HG03175 (cell line): ENCODE data around the gene RECQL5.

Experiments used
- ATAC-seq: cut with Tn5 transposase; IDR thresholded peaks from one replicate; pipeline ENCODE4 v1.9.1; 2021; ENCODE audit warnings: mild to moderate bottlenecking, moderate library complexity; ENCODE audit not compliant: unreplicated experiment

The RECQL5 gene

GRCh38 chr17:75634754-75635609 lies 32.0 kb downstream of the RECQL5 start:
- ATAC-seq = no peak

DNA sequence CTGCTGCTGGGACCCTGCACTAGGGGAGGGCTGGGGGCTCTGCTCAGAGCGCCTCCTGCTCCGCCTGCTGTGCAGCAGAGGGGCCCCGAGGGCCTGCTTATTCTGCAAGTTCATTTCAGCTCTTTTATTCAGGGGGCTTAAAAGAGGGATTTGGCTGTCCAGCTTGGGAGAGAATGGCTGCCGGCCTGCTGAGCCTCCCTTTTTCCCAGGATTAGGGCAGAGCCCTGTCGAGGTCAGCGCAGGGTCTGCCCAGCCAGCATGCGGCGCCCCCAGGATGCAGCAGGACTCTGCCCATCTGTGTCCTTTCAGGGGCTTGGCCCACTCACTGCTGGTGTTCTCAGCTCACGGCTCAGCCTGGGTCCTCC lies 32.6 kb downstream of the RECQL5 start:
- no peak for ATAC-seq

DNA sequence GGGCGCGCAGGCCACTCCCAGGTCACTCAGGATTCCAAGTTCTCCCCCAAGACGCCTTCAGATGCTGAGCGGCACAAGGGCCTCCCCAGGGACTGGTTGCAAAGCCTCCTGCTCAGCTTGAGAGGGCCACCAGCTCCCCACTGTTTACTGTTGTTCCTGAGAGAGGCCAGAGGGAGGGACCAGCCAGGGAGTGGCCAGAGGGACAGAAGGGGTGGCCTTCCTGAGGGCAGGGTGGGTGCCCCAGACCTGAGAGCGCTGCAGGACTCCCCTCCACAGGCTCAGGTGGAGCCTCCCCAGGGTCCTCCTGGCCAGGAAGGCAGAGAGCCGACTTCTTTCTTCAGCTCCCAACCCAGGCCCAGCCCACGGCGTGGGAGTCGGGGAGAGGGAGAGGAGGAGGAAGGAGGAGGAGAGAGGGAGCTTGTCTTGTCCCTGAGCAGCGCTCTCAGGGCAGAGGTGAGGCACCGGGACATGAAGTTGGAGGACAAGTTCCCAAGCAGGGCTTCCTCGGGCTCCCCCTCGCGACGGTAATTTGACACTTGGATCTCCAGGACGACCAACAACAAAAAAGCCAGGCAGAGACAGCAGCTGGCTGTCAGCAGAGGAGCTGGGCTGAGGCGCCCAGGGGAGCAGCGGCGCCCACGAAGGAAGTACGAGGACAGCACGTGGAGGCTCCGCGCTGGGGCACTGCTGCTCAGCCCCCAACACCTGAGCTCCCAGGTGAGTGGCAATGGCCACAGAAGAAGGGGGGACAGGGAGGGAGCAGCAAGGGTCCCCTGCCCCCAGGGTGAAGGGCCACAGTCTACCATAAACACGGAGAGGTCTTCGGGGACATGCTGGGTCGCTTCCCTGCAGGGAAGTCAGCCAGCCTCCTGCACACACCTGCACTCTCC lies 33.2 kb downstream of the RECQL5 start:
- ATAC-seq = no peak

DNA sequence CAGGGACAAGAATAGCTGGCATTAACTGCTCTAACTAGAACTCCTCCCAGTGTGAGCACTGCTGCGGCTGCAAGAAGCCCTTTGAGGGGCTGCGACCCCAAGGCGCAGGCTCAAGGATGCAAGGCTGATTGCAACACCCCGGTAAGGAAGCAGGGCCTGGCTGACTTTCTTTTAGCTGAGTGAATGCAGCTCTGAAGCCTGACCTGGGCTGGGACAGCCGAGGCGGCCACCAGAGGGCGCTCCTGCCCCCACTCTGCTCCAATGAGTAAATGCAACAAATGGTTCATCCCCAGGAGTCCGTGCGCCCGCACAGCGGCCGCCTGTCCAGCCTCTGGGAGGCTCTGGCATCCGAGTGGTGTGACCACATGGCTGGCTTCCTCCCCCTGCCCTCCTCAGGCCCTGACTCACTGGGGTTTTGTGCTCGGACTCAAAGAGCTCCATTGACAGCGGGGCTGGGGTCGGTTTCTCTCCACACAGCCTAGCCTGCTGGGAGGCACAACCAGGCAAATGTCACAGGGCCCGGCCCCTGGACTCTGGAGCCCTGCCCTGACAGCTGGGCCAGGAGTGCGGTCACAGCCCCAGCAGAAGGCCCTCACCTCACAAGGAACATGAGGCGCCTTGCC lies 34.0 kb downstream of the RECQL5 start, which contains the start of gene SMIM5:
Gene SMIM5, plus strand, starts transcription at position 572 of the 623 bp plus-strand sequence. CDS start 6,768 bp downstream, outside the sequence.
- no peak for ATAC-seq

DNA sequence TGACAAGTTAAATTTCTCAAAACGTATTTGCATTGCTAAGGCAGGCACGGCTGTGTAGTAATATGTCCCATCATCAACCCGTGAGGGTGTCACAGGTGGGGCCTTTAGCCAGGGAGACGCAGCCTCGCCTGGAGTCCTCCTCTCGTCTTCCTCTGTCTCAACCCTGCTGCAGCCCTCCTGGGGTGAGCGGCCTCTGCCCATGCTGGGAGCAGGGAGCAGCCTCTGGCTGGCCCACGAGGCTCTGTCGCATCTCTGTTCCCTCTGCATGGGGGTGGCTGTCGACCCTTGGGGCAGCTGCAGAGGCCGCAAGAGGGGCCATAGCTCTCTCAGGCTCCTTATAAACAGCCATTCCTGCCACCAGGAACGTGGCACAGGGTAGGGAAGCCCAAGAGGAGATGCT lies 34.5 kb downstream of the RECQL5 start:
- no peak for ATAC-seq

DNA sequence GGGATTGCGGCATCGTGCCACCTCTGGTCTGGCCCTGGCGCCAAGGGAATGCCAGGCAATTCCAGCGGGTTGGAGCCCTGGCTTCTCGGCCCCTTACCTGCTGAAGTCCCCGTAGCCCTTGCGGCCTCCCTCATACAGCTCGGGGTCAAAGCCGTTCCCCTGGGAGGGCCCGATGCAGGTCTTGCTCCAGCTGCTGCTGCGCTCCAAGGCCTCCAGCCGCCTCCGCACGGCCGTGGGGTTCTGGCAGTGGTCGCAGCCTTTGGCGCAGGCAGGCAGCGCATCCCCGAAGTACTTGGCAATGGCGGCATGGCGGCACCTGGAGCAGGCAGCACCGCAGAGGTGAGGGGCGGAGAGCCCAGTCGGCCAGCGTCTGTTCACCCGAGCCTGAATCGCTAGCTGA lies 35.6 kb downstream of the RECQL5 start:
- ATAC-seq = no peak

- ATAC-seq = no peak
These were observed 36.7 kb downstream of the RECQL5 start for GRCh38 chr17:75630071-75630917.

GRCh38 chr17:75629157-75629556 lies 37.8 kb downstream of the RECQL5 start:
- ATAC-seq = no peak

GRCh38 chr17:75628425-75628824 lies 38.5 kb downstream of the RECQL5 start:
- no peak for ATAC-seq

DNA sequence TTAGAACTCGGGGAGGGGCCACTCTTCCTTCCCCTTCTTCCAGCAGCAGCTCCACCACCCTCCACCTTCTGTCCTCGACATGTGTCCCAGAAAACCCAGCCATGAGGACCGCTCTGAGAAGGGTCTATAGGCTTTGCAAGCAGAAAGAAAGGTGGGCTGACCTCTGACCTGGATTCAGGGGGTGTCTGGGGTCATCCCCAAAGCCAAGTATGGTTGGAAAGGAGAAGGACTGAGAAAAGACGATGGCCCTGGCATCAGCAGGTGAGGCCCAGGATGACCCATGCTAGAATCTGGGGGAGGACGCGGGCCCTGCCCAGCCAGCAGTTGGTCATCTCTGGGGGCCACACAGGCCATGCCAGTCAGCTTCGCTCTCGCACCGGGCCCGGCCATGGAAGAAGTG lies 39.9 kb downstream of the RECQL5 start:
- ATAC-seq = no peak

DNA sequence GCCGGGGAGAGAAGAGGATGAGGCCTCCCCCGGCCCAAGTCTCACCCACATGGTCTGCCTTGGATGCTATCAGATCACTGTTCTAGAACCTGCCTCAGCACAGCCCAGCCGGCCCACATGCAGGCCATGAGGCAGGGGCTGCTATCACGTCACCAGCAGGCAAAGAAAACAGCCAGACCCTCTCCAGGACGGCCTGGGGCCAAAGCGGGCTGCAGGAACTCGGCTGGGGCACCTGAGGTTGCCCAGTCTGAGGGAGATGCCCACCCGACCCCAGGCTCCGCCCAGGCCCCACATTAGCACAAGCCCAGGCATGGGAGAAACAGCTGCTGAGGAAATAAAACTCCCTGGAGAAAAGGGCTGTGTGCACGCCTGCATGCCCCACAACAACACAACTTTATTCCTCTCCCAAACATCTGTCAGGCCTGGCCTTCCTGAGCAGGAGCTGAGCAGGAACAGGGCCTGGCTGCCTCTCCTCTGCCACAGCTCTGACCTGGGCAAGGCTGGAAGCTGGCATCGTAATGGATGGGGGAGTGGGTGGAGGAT lies 40.4 kb downstream of the RECQL5 start:
- no peak for ATAC-seq

GRCh38 chr17:75625813-75626486 lies 41.0 kb downstream of the RECQL5 start:
- no peak for ATAC-seq

- no peak for ATAC-seq
These were observed 42.1 kb downstream of the RECQL5 start for GRCh38 chr17:75624714-75625345.

GRCh38 chr17:75624021-75624420 lies 42.9 kb downstream of the RECQL5 start:
- ATAC-seq = no peak

DNA sequence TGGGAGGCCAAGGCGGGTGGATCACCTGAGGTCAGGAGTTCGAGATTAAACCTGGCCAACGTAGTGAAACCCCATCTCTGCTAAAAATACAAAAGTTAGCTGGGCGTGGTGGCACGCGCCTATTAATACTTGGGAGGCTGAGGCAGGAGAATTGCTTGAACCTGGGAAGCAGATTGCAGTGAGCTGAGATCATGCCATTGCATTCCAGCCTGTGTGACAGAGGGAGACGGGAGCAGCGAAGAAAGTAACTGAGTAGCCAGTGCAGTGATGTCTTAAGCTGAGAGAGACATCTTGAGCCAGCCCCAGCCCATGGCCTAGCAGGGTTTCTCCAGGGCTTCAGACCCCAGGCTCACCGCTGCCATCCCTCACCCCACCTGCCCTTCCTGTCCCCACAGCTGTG lies 43.6 kb downstream of the RECQL5 start:
- ATAC-seq = no peak

DNA sequence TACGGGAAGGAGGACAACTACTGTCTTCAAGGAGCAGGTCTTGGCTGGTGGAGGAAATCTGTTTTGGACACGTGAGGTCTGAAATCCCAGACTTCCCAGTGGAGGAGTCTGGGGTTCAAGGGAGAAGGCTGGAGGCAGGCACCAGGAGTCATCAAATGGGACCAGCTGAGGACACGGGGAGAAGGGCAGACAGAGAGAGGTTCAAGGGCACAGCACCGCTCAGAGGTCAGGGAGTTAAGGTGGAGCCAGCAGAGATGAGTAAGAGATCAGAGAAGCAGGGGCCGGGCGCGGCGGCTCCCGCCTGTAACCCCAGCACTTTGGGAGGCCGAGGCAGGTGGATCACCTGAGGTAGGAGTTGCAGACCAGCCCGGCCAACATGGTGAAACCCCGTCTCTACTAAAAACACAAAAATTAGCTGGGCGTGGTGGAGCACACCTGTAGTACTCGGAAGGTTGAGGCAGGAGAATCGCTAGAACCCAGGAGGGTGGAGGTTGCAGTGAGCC lies 44.1 kb downstream of the RECQL5 start:
- no peak for ATAC-seq

GRCh38 chr17:75622076-75622475 lies 44.9 kb downstream of the RECQL5 start:
- no peak for ATAC-seq

DNA sequence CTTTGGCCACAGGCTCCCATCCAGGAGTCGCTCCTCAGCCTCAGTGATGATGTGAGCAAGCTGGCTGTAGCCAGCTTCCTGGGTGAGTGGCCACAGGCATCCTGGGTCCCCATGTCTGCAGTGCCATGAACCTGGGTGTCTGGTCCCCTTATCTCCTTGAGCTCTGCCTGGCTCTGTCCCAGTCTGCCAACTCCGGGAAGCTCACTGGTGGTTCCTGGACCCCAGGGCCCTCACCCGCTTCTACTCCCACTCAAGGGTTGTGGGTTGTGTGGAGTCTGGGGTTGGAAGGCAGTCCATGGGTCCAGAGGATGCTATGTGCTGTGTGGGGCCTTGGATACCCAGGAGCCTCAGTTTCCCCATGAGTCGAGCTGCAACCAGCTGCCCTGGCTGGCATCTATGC lies 45.5 kb downstream of the RECQL5 start:
- ATAC-seq = no peak
